CD4-positive, alpha-beta T cell (primary cell): ENCODE data around the gene RPTOR. TPM values are rescaled to one million over a fixed set of nuclear protein-coding genes. Genes with fewer than 3 reads are reported as not detected.

Source experiments
- ATAC-seq: fragments of 200-7000 bp; cut with Tn5 transposase; one replicate; pipeline ENCODE4 v1.10.0; 2022; ENCODE audit warnings: mild to moderate bottlenecking; ENCODE audit not compliant: poor library complexity
- CTCF ChIA-PET: fragments of 350-600 bp; sonication (Branson Sonifier 250); formaldehyde crosslinking; loops from one replicate; lab custom pipeline; 2021; ENCODE audit warnings: antibody characterized with exemption, inconsistent platforms; lab: Charles Lee
- POLR2A ChIA-PET: fragments of 350-600 bp; sonication (Branson Sonifier 250); formaldehyde crosslinking; loops from one replicate; lab custom pipeline; 2021; ENCODE audit warnings: antibody characterized with exemption, inconsistent platforms; lab: Charles Lee
- DNase-seq, 14 experiments: peaks; one replicate each; pipeline ENCODE4 v3.0.0-alpha.2; 2013 to 2020; ENCODE audit warnings: mixed read lengths in 2 of 14
- H3K27ac ChIP-seq, 2 donors: one replicate each; pipeline versions ENCODE4 v1.5.1 to v1.7.0; 2013; ENCODE audit warnings: low read length in 2 of 2, low read depth in 1 of 2, mild to moderate bottlenecking in 1 of 2
- H3K27me3 ChIP-seq, 2 experiments: 1 replicate in 1 of 2; 2 replicates in 1 of 2; pipeline versions ENCODE4 v1.6.1 to v1.7.0; 2013; ENCODE audit warnings: low read length in 2 of 2, control low read depth in 1 of 2, mild to moderate bottlenecking in 1 of 2, moderate library complexity in 1 of 2; ENCODE audit not compliant: insufficient read depth in 2 of 2, control insufficient read depth in 1 of 2
- H3K36me3 ChIP-seq: one replicate; pipeline ENCODE4 v1.6.1; 2013; ENCODE audit warnings: low read length, control low read depth; ENCODE audit not compliant: insufficient read depth
- H3K4me1 ChIP-seq: one replicate; pipeline ENCODE4 v1.6.1; 2013; ENCODE audit warnings: low read length, control low read depth; ENCODE audit not compliant: insufficient read depth
- H3K4me3 ChIP-seq: one replicate; pipeline ENCODE4 v1.5.1; 2013; ENCODE audit warnings: mild to moderate bottlenecking, low read length, moderate library complexity
- H3K9me3 ChIP-seq, 2 experiments: 1 replicate in 1 of 2; 2 replicates in 1 of 2; pipeline versions ENCODE4 v1.6.1 to v1.7.0; 2013; ENCODE audit warnings: low read length in 2 of 2, mild to moderate bottlenecking in 2 of 2, control low read depth in 1 of 2, moderate library complexity in 1 of 2; ENCODE audit not compliant: control insufficient read depth in 1 of 2, insufficient read depth in 1 of 2
- H3K27ac Mint-ChIP-seq: one replicate; pipeline ENCODE4 v1.8.0; 2020; ENCODE audit warnings: mixed read lengths
- H3K27me3 Mint-ChIP-seq: one replicate; pipeline ENCODE4 v1.8.0; 2021; ENCODE audit warnings: mixed read lengths
- H3K36me3 Mint-ChIP-seq: one replicate; pipeline ENCODE4 v1.8.0; 2021; ENCODE audit warnings: low read depth, mixed read lengths
- H3K4me1 Mint-ChIP-seq: one replicate; pipeline ENCODE4 v1.8.0; 2021; ENCODE audit warnings: low read depth, mixed read lengths
- H3K4me3 Mint-ChIP-seq: one replicate; pipeline ENCODE4 v1.8.0; 2020; ENCODE audit warnings: mild to moderate bottlenecking, mixed read lengths
- H3K9me3 Mint-ChIP-seq: one replicate; pipeline ENCODE4 v1.8.0; 2020; ENCODE audit warnings: mixed read lengths
- intact Hi-C, 2 experiments: fragments of 100-400 bp; cut with DNase I in 1 of 2; cut with micrococcal nuclease in 1 of 2; formaldehyde crosslinking; loops; one replicate each; pipeline versions ENCODE4 v1.15.1 to v1.9.0; 2023 to 2025; cut with DNase I, micrococcal nuclease
- total RNA-seq, 174 experiments: library from RNA in 2 of 174; stranded (reverse) in 2 of 174; gene quantifications; one replicate each; pipeline ENCODE4 v1.2.3 and lab custom pipeline; 2021 to 2026
- TF ChIP-seq, protein P1 (sequence below): fragments of 200-600 bp; IDR thresholded peaks from one replicate; pipeline ENCODE4 v1.8.0; 2022; ENCODE audit warnings: antibody characterized with exemption, mild to moderate bottlenecking

The RPTOR gene
- total RNA-seq, 2 experiments from 2014 or later = 45.0 to 47.1 TPM

DNA sequence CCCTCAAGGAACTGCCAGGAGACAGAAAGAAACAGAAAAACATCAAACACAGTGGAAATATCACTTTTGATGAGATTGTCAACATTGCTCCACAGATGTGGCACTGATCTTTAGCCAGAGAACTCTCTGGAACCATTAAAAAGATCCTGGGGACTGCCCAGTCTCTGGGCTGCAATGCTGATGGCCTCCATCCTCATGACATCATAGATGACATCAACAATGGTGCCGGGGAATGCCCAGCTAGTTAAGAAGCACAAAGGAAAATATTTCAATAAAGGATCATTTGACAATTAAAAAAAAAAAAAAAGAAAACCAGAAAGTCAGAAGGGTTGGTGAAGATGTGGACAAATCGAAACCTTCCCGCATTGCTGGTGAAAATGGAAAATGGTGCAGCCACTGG, 432.1 kb downstream of the RPTOR start:
- ATAC-seq = no peak

DNA sequence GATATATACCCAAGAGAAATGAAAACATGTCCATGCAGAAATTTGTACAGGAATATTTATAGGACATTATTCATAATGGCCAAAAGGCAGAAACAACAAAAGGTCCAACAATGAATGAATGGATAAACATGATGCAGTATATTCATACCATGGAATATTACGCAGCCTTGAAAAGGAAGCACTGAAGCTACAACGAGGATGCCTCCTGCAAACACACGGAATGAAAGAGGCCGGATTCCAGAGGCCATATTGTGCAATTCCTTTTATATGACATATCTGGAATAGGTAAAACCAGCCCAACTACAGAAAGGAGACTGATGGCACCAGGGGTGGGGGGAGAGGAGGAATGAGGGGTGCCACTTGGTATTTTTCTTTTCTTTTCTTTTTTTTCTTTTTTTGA, 432.5 kb downstream of the RPTOR start:
- Mint-ChIP-seq H3K4me1 (peaks cover 8% of the 10 kb centered on the region), H3K36me3 (no peaks in the 10 kb centered on the region), H3K27ac (no peak overlapping the region), H3K4me3 (no peak overlapping the region), H3K9me3 (no peaks in the 10 kb centered on the region), H3K27me3 (peaks cover 17% of the 10 kb centered on the region)
- intact Hi-C loops = no loop called here
- Histone ChIP-seq H3K27me3 (peaks cover 0 to 10% of the 10 kb centered on the region in 2 experiments), H3K4me3 (no peak overlapping the region), H3K27ac (no peak overlapping the region), H3K4me1 (peaks cover 8% of the 10 kb centered on the region), H3K9me3 (peaks cover 0 to 6% of the 10 kb centered on the region in 2 experiments), H3K36me3 (no peaks in the 10 kb centered on the region)
- ATAC-seq (no peak), DNase-seq (no peak)
- ChIA-PET POLR2A (no interaction called here), CTCF (no interaction called here)
- TF ChIP-seq, protein P1, sequence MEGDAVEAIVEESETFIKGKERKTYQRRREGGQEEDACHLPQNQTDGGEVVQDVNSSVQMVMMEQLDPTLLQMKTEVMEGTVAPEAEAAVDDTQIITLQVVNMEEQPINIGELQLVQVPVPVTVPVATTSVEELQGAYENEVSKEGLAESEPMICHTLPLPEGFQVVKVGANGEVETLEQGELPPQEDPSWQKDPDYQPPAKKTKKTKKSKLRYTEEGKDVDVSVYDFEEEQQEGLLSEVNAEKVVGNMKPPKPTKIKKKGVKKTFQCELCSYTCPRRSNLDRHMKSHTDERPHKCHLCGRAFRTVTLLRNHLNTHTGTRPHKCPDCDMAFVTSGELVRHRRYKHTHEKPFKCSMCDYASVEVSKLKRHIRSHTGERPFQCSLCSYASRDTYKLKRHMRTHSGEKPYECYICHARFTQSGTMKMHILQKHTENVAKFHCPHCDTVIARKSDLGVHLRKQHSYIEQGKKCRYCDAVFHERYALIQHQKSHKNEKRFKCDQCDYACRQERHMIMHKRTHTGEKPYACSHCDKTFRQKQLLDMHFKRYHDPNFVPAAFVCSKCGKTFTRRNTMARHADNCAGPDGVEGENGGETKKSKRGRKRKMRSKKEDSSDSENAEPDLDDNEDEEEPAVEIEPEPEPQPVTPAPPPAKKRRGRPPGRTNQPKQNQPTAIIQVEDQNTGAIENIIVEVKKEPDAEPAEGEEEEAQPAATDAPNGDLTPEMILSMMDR = no peak

More for the DNA sequence above, 432.1 kb downstream of the RPTOR start:
- peaks cover 0 to 6% of the 10 kb centered on the region in 2 experiments for H3K9me3 ChIP-seq
- no peaks in the 10 kb centered on the region for H3K36me3 ChIP-seq
- DNase-seq = no peak
- Mint-ChIP-seq H3K4me1 (peaks cover 8% of the 10 kb centered on the region), H3K27me3 (peaks cover 17% of the 10 kb centered on the region), H3K9me3 (no peaks in the 10 kb centered on the region), H3K36me3 (no peaks in the 10 kb centered on the region), H3K27ac (no peak overlapping the region), H3K4me3 (no peak overlapping the region)
- CTCF ChIA-PET = no interaction called here
- TF ChIP-seq, protein P1 = no peak
- H3K27ac ChIP-seq = no peak overlapping the region
- no peak overlapping the region for H3K4me3 ChIP-seq
- peaks cover 8% of the 10 kb centered on the region for H3K4me1 ChIP-seq
- H3K27me3 ChIP-seq = peaks cover 0 to 8% of the 10 kb centered on the region in 2 experiments
- POLR2A ChIA-PET = no interaction called here
- intact Hi-C loops = no loop called here

DNA sequence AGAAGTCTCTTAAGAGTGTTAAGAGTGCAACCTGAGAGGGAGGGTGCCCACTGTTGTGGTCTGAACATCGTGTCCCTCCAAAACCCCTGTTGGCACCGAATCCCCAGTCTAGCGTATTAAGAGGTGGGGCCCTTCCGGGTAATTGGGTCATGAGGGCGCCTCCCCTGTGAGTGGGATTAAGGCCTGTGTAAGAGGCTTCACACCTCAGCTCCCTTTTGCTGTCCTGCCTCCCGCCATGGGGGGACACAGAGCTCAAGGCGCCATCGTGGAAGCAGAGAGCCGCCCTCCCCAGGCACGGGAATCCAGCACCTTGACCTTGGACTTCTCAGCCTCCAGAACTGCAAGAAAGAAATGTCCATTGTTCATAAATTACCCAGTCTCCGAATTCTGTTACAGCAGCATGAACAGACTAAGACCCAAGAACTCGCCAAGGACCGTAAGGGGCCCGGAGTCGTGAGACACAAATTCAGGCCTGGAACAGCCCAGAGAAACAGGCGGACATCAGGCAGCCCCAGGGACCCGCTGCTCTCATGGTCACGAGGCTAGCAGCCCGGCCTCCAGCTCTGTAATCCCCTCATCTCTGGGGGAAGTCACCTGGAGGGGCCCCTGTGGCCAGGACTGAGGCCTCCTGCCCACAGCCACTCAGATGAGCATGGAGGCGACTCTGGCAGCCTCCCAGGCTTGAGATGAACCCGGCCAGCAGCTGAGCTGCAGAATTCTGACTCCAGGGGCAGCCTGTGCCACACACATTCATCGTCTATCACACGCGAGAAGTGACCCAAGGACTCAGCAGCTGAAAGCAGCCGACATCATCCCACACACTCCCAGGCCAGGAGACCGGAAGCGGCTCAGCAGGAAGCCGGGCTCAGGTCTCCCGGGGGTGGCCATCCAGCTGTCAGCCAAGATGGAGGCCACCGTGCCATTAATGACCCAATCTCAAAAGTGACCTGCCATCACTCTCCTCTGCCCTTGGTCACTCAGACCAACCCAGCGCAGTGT, 434.2 kb downstream of the RPTOR start:
- peaks cover 8% of the 10 kb centered on the region for H3K4me1 ChIP-seq
- Mint-ChIP-seq H3K4me1 (peaks cover 8% of the 10 kb centered on the region), H3K9me3 (no peaks in the 10 kb centered on the region), H3K27ac (no peak overlapping the region), H3K4me3 (no peak overlapping the region), H3K27me3 (peaks cover 26% of the 10 kb centered on the region), H3K36me3 (no peaks in the 10 kb centered on the region)
- POLR2A ChIA-PET = no interaction called here
- DNase-seq (no peak), ATAC-seq (no peak)
- H3K4me3 ChIP-seq = no peak overlapping the region
- H3K36me3 ChIP-seq = no peaks in the 10 kb centered on the region
- CTCF ChIA-PET = no interaction called here
- H3K27me3 ChIP-seq = peaks cover 0 to 15% of the 10 kb centered on the region in 2 experiments
- TF ChIP-seq, protein P1 = no peak
- H3K27ac ChIP-seq = no peak overlapping the region
- H3K9me3 ChIP-seq = peaks cover 0 to 6% of the 10 kb centered on the region in 2 experiments
- intact Hi-C loops = no loop called here
